Measurements from ENCODE around the gene PNMA8C.

DNA sequence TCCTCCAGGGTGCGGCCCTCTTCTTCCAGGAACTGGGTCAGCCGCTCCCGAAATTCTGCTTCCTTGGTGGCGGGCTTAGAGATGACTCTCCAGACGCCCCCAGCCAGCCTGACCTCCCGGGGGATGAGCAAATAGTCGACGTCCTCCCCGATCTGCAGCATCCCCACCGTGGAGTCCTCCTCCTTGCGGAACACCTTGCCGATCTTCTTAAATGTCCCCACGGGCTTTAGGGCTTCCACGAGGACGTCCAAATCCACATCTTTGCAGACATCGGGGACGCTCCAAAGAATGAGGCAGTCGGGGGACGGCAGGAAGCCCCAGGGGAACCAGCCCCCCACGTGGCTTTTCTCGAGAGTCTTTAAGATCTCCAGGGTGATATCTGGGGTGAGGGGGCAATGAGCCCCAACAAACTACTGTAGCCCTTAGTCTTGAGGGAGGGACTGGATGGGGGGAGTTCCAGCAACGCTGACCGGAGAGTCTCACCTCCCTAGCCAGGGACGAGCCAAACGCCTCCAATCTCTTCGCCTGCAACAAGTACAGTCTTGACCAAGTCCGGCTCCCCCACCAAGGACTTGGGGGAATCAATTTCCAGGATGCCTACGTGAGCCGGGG, 16.0 kb downstream of the PNMA8C start:
- TF ChIP-seq, protein P1, sequence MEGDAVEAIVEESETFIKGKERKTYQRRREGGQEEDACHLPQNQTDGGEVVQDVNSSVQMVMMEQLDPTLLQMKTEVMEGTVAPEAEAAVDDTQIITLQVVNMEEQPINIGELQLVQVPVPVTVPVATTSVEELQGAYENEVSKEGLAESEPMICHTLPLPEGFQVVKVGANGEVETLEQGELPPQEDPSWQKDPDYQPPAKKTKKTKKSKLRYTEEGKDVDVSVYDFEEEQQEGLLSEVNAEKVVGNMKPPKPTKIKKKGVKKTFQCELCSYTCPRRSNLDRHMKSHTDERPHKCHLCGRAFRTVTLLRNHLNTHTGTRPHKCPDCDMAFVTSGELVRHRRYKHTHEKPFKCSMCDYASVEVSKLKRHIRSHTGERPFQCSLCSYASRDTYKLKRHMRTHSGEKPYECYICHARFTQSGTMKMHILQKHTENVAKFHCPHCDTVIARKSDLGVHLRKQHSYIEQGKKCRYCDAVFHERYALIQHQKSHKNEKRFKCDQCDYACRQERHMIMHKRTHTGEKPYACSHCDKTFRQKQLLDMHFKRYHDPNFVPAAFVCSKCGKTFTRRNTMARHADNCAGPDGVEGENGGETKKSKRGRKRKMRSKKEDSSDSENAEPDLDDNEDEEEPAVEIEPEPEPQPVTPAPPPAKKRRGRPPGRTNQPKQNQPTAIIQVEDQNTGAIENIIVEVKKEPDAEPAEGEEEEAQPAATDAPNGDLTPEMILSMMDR (IDR thresholded peaks at IDR 0.05; ENCODE audit: insufficient read depth, low read depth, low read length), result no peak
- TF ChIP-seq EZH2 (IDR thresholded peaks at IDR 0.05; ENCODE audit: insufficient read depth, low read length), result no peak

Data from astrocyte (in vitro differentiated cells and primary cell).